HEK293T (cell line): ENCODE results near the gene PKN1.
"Not testable (repeated sequence)": the region's sequence is repeated elsewhere in the genome, so short reads cannot be mapped to it uniquely, and the experiment has no call there.

Source experiments
- CTCF ChIA-PET: fragments of 350-600 bp; formaldehyde crosslinking; extraction: SDS; loops from one replicate; lab custom pipeline; 2021; ENCODE audit warnings: antibody characterized with exemption, inconsistent platforms; lab: Yijun Ruan, JAX
- POLR2A ChIA-PET: fragments of 350-600 bp; formaldehyde crosslinking; extraction: SDS; loops from one replicate; lab custom pipeline; 2020; ENCODE audit warnings: antibody characterized with exemption, inconsistent platforms; lab: Yijun Ruan, JAX
- DNase-seq: peaks from one replicate; pipeline ENCODE4 v3.0.0; 2012; ENCODE audit warnings: mixed read lengths; ENCODE audit errors: extremely low spot score
- ARNT ChIP-seq: fragments of 450-650 bp; IDR thresholded peaks from 2 replicates; pipeline ENCODE4 v1.6.1; 2017; ENCODE audit warnings: mild to moderate bottlenecking
- BHLHE40 ChIP-seq: fragments of 450-650 bp; IDR thresholded peaks from 2 replicates; pipeline ENCODE4 v1.6.1; 2016; ENCODE audit warnings: mild to moderate bottlenecking, moderate library complexity, borderline replicate concordance
- CTBP1 ChIP-seq: fragments of 450-650 bp; IDR thresholded peaks from 2 replicates; pipeline ENCODE4 v1.6.1; 2016; ENCODE audit warnings: borderline replicate concordance
- ELF4 ChIP-seq: fragments of 450-650 bp; IDR thresholded peaks from 2 replicates; pipeline ENCODE4 v1.6.1; 2017; ENCODE audit warnings: antibody characterized with exemption
- FOXA1 ChIP-seq: fragments of 450-650 bp; IDR thresholded peaks from 2 replicates; pipeline ENCODE4 v1.6.1; 2016; ENCODE audit warnings: mild to moderate bottlenecking
- FOXK2 ChIP-seq: fragments of 450-650 bp; IDR thresholded peaks from 2 replicates; pipeline ENCODE4 v1.6.1; 2016; ENCODE audit warnings: mild to moderate bottlenecking
- FOXM1 ChIP-seq: fragments of 450-650 bp; IDR thresholded peaks from 2 replicates; pipeline ENCODE4 v1.6.1; 2017; ENCODE audit warnings: mild to moderate bottlenecking, borderline replicate concordance
- HDGF ChIP-seq: fragments of 450-650 bp; IDR thresholded peaks from 2 replicates; pipeline ENCODE4 v1.6.1; 2017; ENCODE audit warnings: antibody characterized with exemption, borderline replicate concordance
- L3MBTL2 ChIP-seq: fragments of 450-650 bp; conservative IDR thresholded peaks from 2 replicates; pipeline ENCODE4 v1.6.1; 2016; ENCODE audit warnings: mild to moderate bottlenecking
- LEF1 ChIP-seq: fragments of 450-650 bp; IDR thresholded peaks from 2 replicates; pipeline ENCODE4 v1.6.1; 2017; ENCODE audit warnings: mild to moderate bottlenecking, borderline replicate concordance
- NFRKB ChIP-seq: fragments of 450-650 bp; IDR thresholded peaks from 2 replicates; pipeline ENCODE4 v1.6.1; 2016; ENCODE audit warnings: mild to moderate bottlenecking, moderate library complexity
- PKNOX1 ChIP-seq: fragments of 450-650 bp; IDR thresholded peaks from 2 replicates; pipeline ENCODE4 v1.6.1; 2016
- SP1 ChIP-seq: fragments of 450-650 bp; IDR thresholded peaks from 2 replicates; pipeline ENCODE4 v1.6.1; 2017
- SUZ12 ChIP-seq: fragments of 450-650 bp; IDR thresholded peaks from 2 replicates; pipeline ENCODE4 v1.6.1; 2016; ENCODE audit warnings: mild to moderate bottlenecking
- TARDBP ChIP-seq: fragments of 450-650 bp; IDR thresholded peaks from 2 replicates; pipeline ENCODE4 v1.6.1; 2016
- ZNF384 ChIP-seq: fragments of 450-650 bp; IDR thresholded peaks from 2 replicates; pipeline ENCODE4 v1.6.1; 2016

Gene PKN1

GRCh38 chr19:14394167-14394566, 38.9 kb upstream of the PKN1 start:
- ChIA-PET POLR2A (no interaction called here), CTCF (no interaction called here)
- TF ChIP-seq LEF1 (no peak), PKNOX1 (no peak), TARDBP (no peak), FOXK2 (no peak), ARNT (no peak), L3MBTL2 (no peak), CTBP1 (no peak), ZNF384 (no peak), BHLHE40 (no peak), ELF4 (no peak), HDGF (no peak), FOXA1 (no peak), FOXM1 (no peak), SP1 (no peak), SUZ12 (no peak), NFRKB (no peak)
- DNase-seq = no peak

DNA sequence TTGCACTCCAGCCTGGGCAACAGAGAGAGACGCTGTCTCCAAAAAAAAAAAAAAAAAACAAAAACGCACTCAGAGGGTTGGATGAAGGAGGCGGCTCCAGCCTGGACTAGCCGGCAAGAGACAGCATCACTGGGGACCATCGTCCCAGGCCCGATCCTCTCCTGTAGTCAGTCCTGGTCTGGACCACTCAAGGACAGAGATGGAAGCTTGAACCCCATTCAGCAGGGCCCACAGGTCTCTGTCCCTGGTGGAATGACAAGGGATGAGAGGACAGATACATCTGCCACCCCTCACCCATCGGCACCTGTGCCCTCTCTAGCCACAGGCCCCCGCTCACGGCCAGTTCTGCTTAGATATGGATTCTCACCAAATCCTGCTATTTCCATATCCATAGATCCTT, 37.8 kb upstream of the PKN1 start:
- CTCF ChIA-PET = no interaction called here
- no peak for DNase-seq
- no peak for TF ChIP-seq PKNOX1
- no peak for TF ChIP-seq ZNF384
- no peak for TF ChIP-seq NFRKB
- no peak for TF ChIP-seq ARNT
- no peak for TF ChIP-seq SP1
- TF ChIP-seq BHLHE40 = no peak
- no peak for TF ChIP-seq CTBP1
- no peak for TF ChIP-seq LEF1
- TF ChIP-seq FOXM1 = no peak
- TF ChIP-seq SUZ12 = no peak
- POLR2A ChIA-PET = no interaction called here

GRCh38 chr19:14395710-14396336, 37.3 kb upstream of the PKN1 start:
- TF ChIP-seq ELF4 (no peak), SUZ12 (no peak), CTBP1 (no peak), FOXK2 (no peak), SP1 (no peak), TARDBP (no peak), ZNF384 (no peak), NFRKB (no peak), ARNT (no peak), FOXM1 (no peak), LEF1 (no peak)
- ChIA-PET POLR2A (no interaction called here), CTCF (no interaction called here)

GRCh38 chr19:14396730-14397129, 36.4 kb upstream of the PKN1 start:
- DNase-seq, CTCF ChIA-PET, POLR2A ChIA-PET: not testable (repeated sequence)

More at GRCh38 chr19:14395710-14396336, 37.3 kb upstream of the PKN1 start:
- no peak for DNase-seq

GRCh38 chr19:14397168-14397567, 35.9 kb upstream of the PKN1 start:
- CTCF ChIA-PET, DNase-seq, POLR2A ChIA-PET: not testable (repeated sequence)

DNA sequence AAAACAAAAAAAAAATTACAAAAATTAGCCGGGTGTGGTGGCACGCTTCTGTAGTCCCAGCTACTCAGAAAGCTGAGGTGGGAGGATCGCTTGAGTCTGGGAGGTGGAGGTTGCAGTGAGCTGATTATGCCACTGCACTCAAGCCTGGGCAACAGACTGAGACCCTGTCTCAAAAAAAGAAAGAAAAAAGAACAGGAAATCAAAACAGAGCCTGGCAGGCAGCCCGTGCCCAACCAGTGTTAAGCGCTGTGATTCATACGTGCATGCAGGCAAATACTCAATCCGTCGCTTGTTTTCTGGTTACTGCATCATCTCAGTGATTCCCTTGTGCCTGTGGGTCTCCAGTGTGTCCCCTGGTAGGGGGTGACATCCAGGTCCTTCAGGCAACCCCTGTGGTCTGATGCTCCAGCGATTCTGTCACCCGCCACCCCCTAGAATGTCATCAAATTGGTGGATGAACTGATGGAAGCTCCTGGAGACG, 32.1 kb upstream of the PKN1 start:
- CTCF ChIA-PET = no interaction called here
- TF ChIP-seq LEF1 (no peak), BHLHE40 (no peak), L3MBTL2 (no peak), CTBP1 (no peak), SUZ12 (no peak), FOXM1 (no peak), FOXK2 (no peak), FOXA1 (no peak), ARNT (no peak), TARDBP (no peak)
- no peak for DNase-seq
- POLR2A ChIA-PET = interaction anchor here (1.5 kb wide), 1 partner anchor 19 kb away, joined by 4 read pairs; no protein-coding TSS in a partner anchor

- no peak for TF ChIP-seq LEF1
- TF ChIP-seq SUZ12 = no peak
- no peak for TF ChIP-seq FOXA1
- no peak for TF ChIP-seq PKNOX1
- TF ChIP-seq BHLHE40 = no peak
- no peak for TF ChIP-seq ARNT
- ChIA-PET CTCF (no interaction called here), POLR2A (interaction anchor here (1.5 kb wide), 1 partner anchor 20 kb away, joined by 4 read pairs; no protein-coding TSS in a partner anchor)
- no peak for DNase-seq
These were observed 31.5 kb upstream of the PKN1 start for GRCh38 chr19:14401468-14402195.
